Panc1 (cell line): ENCODE measurements around the gene ZNF664. TPM values are rescaled to one million over a fixed set of nuclear protein-coding genes. Genes with fewer than 3 reads are reported as not detected.

Experiments used
- ATAC-seq: fragments of 200-7000 bp; cut with Tn5 transposase; 2 replicates; pipeline ENCODE4 v1.9.1; 2020; ENCODE audit warnings: mild to moderate bottlenecking, moderate library complexity
- BruUV-seq: library from RNA; stranded (reverse); fragments of 400-500 nt; replicated peaks from 2 replicates; lab custom pipeline; 2021; lab: Mats Ljungman, UMichigan
- CTCF ChIA-PET: fragments of 300-600 bp; sonication (Branson Sonifier 250); formaldehyde crosslinking; loops from one replicate; lab custom pipeline; 2022; ENCODE audit warnings: antibody characterized with exemption; lab: Charles Lee
- POLR2A ChIA-PET: fragments of 300-600 bp; sonication (Branson Sonifier 250); formaldehyde crosslinking; loops from one replicate; lab custom pipeline; 2022; ENCODE audit warnings: antibody characterized with exemption; lab: Charles Lee
- DNase-seq: peaks from one replicate; pipeline ENCODE4 v3.0.0-alpha.2; 2010; ENCODE audit warnings: low read depth, low spot score
- H3K27ac ChIP-seq: 2 replicates; pipeline ENCODE4 v1.5.1; 2011; ENCODE audit warnings: mild to moderate bottlenecking, low read length, inconsistent platforms
- H3K27me3 ChIP-seq: fragments of 200-500 bp; sonication (Bioruptor generic); 2 replicates; pipeline ENCODE4 v1.6.0; 2014; ENCODE audit warnings: low read length, inconsistent platforms; ENCODE audit not compliant: control insufficient read depth, insufficient read depth
- H3K36me3 ChIP-seq: fragments of 200-500 bp; sonication (Bioruptor generic); 2 replicates; pipeline ENCODE4 v1.5.1; 2014; ENCODE audit warnings: inconsistent platforms, mild to moderate bottlenecking, low read length, moderate library complexity; ENCODE audit not compliant: control insufficient read depth, insufficient read depth
- H3K4me1 ChIP-seq: 2 replicates; pipeline ENCODE4 v1.5.1; 2011; ENCODE audit warnings: inconsistent platforms, mild to moderate bottlenecking, low read length, moderate library complexity; ENCODE audit not compliant: control insufficient read depth, insufficient read depth
- H3K4me3 ChIP-seq, 2 experiments: 2 replicates each; pipeline ENCODE4 v1.5.1; 2011 to 2012; ENCODE audit warnings: low read depth in 2 of 2, low read length in 2 of 2, mild to moderate bottlenecking in 2 of 2, inconsistent platforms in 1 of 2, moderate library complexity in 1 of 2
- H3K9me3 ChIP-seq: fragments of 200-500 bp; sonication (Bioruptor generic); 2 replicates; pipeline ENCODE4 v1.5.1; 2014; ENCODE audit warnings: low read depth, mild to moderate bottlenecking, inconsistent platforms, low read length, moderate library complexity; ENCODE audit not compliant: control insufficient read depth, insufficient read depth
- POLR2AphosphoS5 ChIP-seq: IDR thresholded peaks from 2 replicates; pipeline ENCODE4 v1.6.1; 2012; ENCODE audit warnings: mild to moderate bottlenecking, low read depth, low read length, moderate library complexity
- SIN3A ChIP-seq: IDR thresholded peaks from 2 replicates; pipeline ENCODE4 v1.6.1; 2012; ENCODE audit warnings: low read depth, mild to moderate bottlenecking, low read length, moderate library complexity, borderline replicate concordance; ENCODE audit not compliant: insufficient read depth
- TCF7L2 ChIP-seq: IDR thresholded peaks from 2 replicates; pipeline ENCODE4 v1.6.1; 2011; ENCODE audit warnings: mild to moderate bottlenecking, low read depth, low read length, inconsistent platforms
- in situ Hi-C: cut with HindIII; loops from 2 replicates; pipeline ENCODE4 v1.10.0; 2016; ENCODE audit warnings: low sequenced_read_pairs, low pct_unique_long_range_greater_than_20kb
- intact Hi-C: fragments of 100-400 bp; cut with micrococcal nuclease; formaldehyde crosslinking; loops from one replicate; pipeline ENCODE4 v1.10.0; 2022; ENCODE audit not compliant: unreplicated experiment
- total RNA-seq: library from RNA; stranded (reverse); gene quantifications from one replicate; pipeline ENCODE4 v1.2.1, GENCODE V29; 2021; ENCODE audit not compliant: unreplicated experiment
- TF ChIP-seq, protein P1 (sequence below): fragments of 450-650 bp; IDR thresholded peaks from 2 replicates; pipeline ENCODE4 v1.5.1; 2017; ENCODE audit warnings: mild to moderate bottlenecking
- TF ChIP-seq, protein P2 (sequence below), 2 experiments: IDR thresholded peaks; 2 replicates each; pipeline ENCODE4 v1.6.1; 2011 to 2012; ENCODE audit warnings: low read depth in 2 of 2, control low read depth in 1 of 2, low read length in 1 of 2, mild to moderate bottlenecking in 1 of 2, moderate library complexity in 1 of 2; ENCODE audit not compliant: insufficient read depth in 1 of 2

Gene ZNF664
- total RNA-seq, 1 experiment from 2014 or later: 115 TPM

DNA sequence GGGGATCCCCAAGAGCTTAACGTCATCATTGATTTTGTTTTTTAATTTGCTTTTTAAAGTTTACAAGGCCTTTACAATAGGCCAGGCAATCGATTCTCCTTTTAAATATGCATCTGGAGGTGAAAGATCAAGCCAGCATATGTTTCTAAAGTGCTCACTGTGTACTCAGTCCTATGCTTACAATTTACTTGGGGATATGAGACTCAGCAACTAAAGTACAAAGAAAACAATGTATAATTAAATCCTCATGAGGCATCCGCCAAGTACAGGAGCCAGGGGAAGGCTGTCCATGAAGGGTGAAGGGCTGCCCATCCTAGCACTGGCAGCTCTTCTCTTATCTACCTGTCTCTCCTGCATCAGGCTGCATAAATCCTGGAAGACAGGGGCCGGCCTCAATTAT lies 12.2 kb upstream of the ZNF664 start:
- ATAC-seq: no peak
- POLR2A ChIA-PET: no interaction called here

DNA sequence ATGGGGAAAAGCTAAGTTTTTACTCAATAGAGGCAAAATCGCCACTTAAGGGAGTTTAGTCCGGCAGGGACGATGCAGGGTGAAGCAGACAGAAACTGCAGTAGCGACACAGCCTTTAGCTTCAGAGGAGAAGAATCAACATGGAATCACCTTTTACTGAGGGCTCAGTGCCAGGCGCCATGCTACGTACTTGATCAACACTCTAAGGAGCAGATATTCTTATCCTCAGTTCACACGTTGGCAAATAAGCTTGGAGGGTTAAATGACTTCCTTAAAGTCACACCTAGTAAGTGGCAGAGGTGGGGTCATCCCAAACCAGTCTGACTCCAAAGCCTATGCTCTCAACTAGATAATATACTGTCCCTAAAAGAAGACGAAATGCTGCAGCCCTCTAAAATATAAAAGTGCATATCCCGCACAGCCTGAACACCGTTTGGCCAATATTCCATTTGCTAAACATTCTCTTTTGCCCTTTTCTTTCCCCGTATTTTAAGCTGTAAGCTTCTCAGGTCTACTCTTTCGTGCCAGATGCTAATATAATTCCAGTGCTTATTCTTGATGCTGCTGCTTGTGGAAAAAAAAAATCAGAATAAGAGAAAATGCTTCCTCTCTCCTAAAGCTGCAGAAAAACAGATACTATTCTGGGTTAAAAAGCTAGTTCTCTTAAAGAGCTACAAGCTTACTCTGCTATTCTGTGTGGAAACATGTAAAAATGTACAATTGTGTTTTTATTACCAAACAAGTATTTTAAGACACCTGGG lies 11.2 kb upstream of the ZNF664 start:
- Histone ChIP-seq H3K36me3 (no peaks in the 10 kb centered on the region), H3K4me3 (no peak overlapping the region), H3K4me1 (no peaks in the 10 kb centered on the region), H3K27me3 (no peaks in the 10 kb centered on the region), H3K9me3 (no peaks in the 10 kb centered on the region), H3K27ac (no peak overlapping the region)
- BruUV-seq: no TSS peak
- TF ChIP-seq, protein P1, sequence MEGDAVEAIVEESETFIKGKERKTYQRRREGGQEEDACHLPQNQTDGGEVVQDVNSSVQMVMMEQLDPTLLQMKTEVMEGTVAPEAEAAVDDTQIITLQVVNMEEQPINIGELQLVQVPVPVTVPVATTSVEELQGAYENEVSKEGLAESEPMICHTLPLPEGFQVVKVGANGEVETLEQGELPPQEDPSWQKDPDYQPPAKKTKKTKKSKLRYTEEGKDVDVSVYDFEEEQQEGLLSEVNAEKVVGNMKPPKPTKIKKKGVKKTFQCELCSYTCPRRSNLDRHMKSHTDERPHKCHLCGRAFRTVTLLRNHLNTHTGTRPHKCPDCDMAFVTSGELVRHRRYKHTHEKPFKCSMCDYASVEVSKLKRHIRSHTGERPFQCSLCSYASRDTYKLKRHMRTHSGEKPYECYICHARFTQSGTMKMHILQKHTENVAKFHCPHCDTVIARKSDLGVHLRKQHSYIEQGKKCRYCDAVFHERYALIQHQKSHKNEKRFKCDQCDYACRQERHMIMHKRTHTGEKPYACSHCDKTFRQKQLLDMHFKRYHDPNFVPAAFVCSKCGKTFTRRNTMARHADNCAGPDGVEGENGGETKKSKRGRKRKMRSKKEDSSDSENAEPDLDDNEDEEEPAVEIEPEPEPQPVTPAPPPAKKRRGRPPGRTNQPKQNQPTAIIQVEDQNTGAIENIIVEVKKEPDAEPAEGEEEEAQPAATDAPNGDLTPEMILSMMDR: no peak
- TF ChIP-seq SIN3A: no peak
- no peak for ATAC-seq
- POLR2A ChIA-PET: no interaction called here
- intact Hi-C loops (no loop called here), in situ Hi-C loops (no loop called here)
- DNase-seq: no peak
- CTCF ChIA-PET: no interaction called here

More for the DNA sequence above, 12.2 kb upstream of the ZNF664 start:
- in situ Hi-C loops (no loop called here), intact Hi-C loops (no loop called here)
- H3K27me3 ChIP-seq: no peaks in the 10 kb centered on the region
- no peak overlapping the region for H3K4me3 ChIP-seq
- H3K36me3 ChIP-seq: no peaks in the 10 kb centered on the region
- H3K27ac ChIP-seq: no peak overlapping the region
- H3K9me3 ChIP-seq: no peaks in the 10 kb centered on the region
- TF ChIP-seq TCF7L2 (no peak), POLR2AphosphoS5 (no peak), SIN3A (no peak)
- TF ChIP-seq, protein P1: no peak
- TF ChIP-seq, protein P2, sequence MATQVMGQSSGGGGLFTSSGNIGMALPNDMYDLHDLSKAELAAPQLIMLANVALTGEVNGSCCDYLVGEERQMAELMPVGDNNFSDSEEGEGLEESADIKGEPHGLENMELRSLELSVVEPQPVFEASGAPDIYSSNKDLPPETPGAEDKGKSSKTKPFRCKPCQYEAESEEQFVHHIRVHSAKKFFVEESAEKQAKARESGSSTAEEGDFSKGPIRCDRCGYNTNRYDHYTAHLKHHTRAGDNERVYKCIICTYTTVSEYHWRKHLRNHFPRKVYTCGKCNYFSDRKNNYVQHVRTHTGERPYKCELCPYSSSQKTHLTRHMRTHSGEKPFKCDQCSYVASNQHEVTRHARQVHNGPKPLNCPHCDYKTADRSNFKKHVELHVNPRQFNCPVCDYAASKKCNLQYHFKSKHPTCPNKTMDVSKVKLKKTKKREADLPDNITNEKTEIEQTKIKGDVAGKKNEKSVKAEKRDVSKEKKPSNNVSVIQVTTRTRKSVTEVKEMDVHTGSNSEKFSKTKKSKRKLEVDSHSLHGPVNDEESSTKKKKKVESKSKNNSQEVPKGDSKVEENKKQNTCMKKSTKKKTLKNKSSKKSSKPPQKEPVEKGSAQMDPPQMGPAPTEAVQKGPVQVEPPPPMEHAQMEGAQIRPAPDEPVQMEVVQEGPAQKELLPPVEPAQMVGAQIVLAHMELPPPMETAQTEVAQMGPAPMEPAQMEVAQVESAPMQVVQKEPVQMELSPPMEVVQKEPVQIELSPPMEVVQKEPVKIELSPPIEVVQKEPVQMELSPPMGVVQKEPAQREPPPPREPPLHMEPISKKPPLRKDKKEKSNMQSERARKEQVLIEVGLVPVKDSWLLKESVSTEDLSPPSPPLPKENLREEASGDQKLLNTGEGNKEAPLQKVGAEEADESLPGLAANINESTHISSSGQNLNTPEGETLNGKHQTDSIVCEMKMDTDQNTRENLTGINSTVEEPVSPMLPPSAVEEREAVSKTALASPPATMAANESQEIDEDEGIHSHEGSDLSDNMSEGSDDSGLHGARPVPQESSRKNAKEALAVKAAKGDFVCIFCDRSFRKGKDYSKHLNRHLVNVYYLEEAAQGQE (IDR thresholded peaks at IDR 0.05; ENCODE audit: insufficient read depth in 1 of 2, low read depth in 2 of 2, low read length in 1 of 2): no peak
- no peak for DNase-seq
- CTCF ChIA-PET: no interaction called here
- BruUV-seq: no TSS peak
- no peaks in the 10 kb centered on the region for H3K4me1 ChIP-seq
